ENCODE results near the gene BCKDHB. TPM values are rescaled to one million over a fixed set of nuclear protein-coding genes. Genes with fewer than 3 reads are reported as not detected.

BCKDHB gene
- total and polyA plus RNA-seq, 2 experiments from 2014 or later, result 32.1 to 42.7 TPM

DNA sequence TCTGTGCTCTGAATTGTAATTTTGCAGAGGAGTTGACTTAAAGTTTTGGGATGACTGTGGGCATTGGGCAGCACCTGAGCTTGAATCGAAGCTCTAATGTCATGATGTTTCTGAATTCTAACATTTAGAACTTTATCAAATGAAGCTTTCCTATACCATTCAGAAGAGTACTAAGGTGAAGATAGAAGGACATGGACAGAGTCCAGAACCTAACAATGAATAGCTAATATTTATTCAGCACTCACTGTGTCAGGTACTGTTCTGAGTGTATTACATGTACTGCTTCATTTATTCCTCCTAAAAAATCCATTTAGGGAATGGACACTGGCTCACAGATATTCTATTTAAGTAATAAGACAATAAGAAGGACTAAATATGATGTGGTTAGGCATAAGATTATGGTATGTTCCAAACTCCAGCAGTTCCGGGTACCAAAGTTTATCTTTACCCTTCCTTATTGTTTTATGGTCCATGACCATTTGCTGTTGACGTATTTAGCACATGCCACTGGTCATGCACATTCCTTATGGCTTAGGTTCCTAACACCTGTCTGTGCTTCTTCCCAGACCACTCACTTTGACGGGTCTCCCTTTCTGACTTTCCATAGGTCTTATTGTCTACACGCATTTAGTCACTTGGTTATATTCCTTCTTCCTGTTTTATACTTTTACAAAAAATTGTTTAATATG, 20.3 kb downstream of the BCKDHB start (continued):
- TF ChIP-seq CTCF (conservative IDR thresholded peaks at IDR 0.05; ENCODE audit: low read depth in 2 of 2), result no peak
- no peak for TF ChIP-seq ZNF331 (CRISPR knock-in tag; IDR thresholded peaks at IDR 0.05; ENCODE audit: low read depth)
- no peak for TF ChIP-seq POLR2AphosphoS5 (IDR thresholded peaks at IDR 0.05; ENCODE audit: low read depth)
- no peak for TF ChIP-seq CREB1 (CRISPR knock-in tag; IDR thresholded peaks at IDR 0.05; ENCODE audit: low read depth)
- TF ChIP-seq EZH2 (IDR thresholded peaks at IDR 0.05; ENCODE audit: low read depth, unreplicated experiment), result no peak
- TF ChIP-seq, protein P1, sequence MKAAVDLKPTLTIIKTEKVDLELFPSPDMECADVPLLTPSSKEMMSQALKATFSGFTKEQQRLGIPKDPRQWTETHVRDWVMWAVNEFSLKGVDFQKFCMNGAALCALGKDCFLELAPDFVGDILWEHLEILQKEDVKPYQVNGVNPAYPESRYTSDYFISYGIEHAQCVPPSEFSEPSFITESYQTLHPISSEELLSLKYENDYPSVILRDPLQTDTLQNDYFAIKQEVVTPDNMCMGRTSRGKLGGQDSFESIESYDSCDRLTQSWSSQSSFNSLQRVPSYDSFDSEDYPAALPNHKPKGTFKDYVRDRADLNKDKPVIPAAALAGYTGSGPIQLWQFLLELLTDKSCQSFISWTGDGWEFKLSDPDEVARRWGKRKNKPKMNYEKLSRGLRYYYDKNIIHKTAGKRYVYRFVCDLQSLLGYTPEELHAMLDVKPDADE (IDR thresholded peaks at IDR 0.05), result no peak
- no peak for TF ChIP-seq REST (IDR thresholded peaks at IDR 0.05; ENCODE audit: unreplicated experiment)
- no peak for TF ChIP-seq EZH2phosphoT487 (IDR thresholded peaks at IDR 0.05; ENCODE audit: unreplicated experiment)
- no peak for TF ChIP-seq JUNB (IDR thresholded peaks at IDR 0.05; ENCODE audit: unreplicated experiment)

DNA sequence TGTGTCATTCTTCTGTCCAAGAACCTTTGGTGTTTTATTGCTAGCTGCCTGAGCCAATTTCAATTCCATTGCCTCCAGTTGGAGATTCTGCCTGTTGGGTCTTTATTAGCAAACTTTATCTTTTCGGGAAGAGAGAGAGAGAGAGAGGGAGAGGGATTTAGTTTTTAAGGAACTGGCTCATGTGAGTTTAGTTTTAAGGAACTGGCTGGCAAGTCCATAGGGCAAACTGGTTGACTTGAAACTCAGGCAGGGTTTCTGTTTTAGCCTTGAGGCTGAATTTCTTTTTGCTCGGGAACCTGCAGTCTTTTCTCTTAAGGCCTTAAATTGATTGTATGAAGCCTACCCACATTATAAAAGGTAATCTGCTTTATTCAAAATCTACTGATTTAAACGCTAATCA, 23.0 kb downstream of the BCKDHB start:
- Histone ChIP-seq H3K79me2 (replicated peaks; ENCODE audit: insufficient read depth) (peaks cover 10% of the 10 kb centered on the region), H3K9me2 (ENCODE audit: insufficient read depth) (no peaks in the 10 kb centered on the region), H3K4me3 (no peak overlapping the region), H3K4me2 (no peak overlapping the region), H3K27ac (ENCODE audit: low read depth) (peak overlapping the region; percentile 52; the same call in 1 of the 2 replicates), H2AFZ (no peak overlapping the region), H3K4me1 (ENCODE audit: insufficient read depth) (no peaks in the 10 kb centered on the region), H4K20me1 (replicated peaks; ENCODE audit: insufficient read depth) (peaks cover 11% of the 10 kb centered on the region), H3K27me3 (ENCODE audit: insufficient read depth) (no peaks in the 10 kb centered on the region), H3F3A (replicated peaks; ENCODE audit: low read depth) (no peaks in the 10 kb centered on the region), H3K36me3 (ENCODE audit: insufficient read depth) (no peaks in the 10 kb centered on the region)
- Mint-ChIP-seq H3K4me1 (peaks cover 4% of the 10 kb centered on the region; the same call in 1 of the 3 replicates), H3K9me3 (no peaks in the 10 kb centered on the region), H3K27me3 (ENCODE audit: insufficient read depth, low read depth, poor library complexity) (peaks cover 2% of the 10 kb centered on the region), H3K27ac (no peak overlapping the region), H3K4me3 (no peak overlapping the region), H3K36me3 (ENCODE audit: low read depth) (peaks cover 19% of the 10 kb centered on the region; the same call in 2 of the 3 replicates)
- ATAC-seq (no peak), DNase-seq (ENCODE audit: low spot score) (no peak)
- TF ChIP-seq REST (IDR thresholded peaks at IDR 0.05; ENCODE audit: unreplicated experiment), result no peak
- TF ChIP-seq, protein P1 (IDR thresholded peaks at IDR 0.05), result no peak
- no peak for TF ChIP-seq CREB1 (CRISPR knock-in tag; IDR thresholded peaks at IDR 0.05; ENCODE audit: low read depth)
- no peak for TF ChIP-seq EZH2 (IDR thresholded peaks at IDR 0.05; ENCODE audit: low read depth, unreplicated experiment)
- TF ChIP-seq CTCF (conservative IDR thresholded peaks at IDR 0.05; ENCODE audit: low read depth in 2 of 2), result no peak
- TF ChIP-seq STAT1 (IDR thresholded peaks at IDR 0.05; ENCODE audit: unreplicated experiment), result no peak
- TF ChIP-seq JUNB (IDR thresholded peaks at IDR 0.05; ENCODE audit: unreplicated experiment), result no peak
- TF ChIP-seq ZNF331 (CRISPR knock-in tag; IDR thresholded peaks at IDR 0.05; ENCODE audit: low read depth), result no peak
